AG04450 (cell line): ENCODE data around the gene MBD2. TPM values are rescaled to one million over a fixed set of nuclear protein-coding genes. Genes with fewer than 3 reads are reported as not detected.

Experiments
- CTCF ChIA-PET: fragments of 300-600, 350-600 bp; formaldehyde crosslinking; extraction: SDS; loops from one replicate; lab custom pipeline; 2022; ENCODE audit warnings: antibody characterized with exemption, inconsistent platforms; lab: Charles Lee
- POLR2A ChIA-PET: fragments of 350-600 bp; formaldehyde crosslinking; extraction: SDS; loops from one replicate; lab custom pipeline; 2021; ENCODE audit warnings: antibody characterized with exemption, inconsistent platforms; lab: Yijun Ruan, JAX
- DNase-seq: peaks from one replicate; pipeline ENCODE4 v3.0.0-alpha.2; 2011; ENCODE audit warnings: low read depth, low spot score
- H3K27ac ChIP-seq: one replicate; pipeline ENCODE4 v1.5.1; 2012; ENCODE audit warnings: low read depth, low read length, control low read depth
- H3K27me3 ChIP-seq: one replicate; pipeline ENCODE4 v1.6.0; 2012; ENCODE audit warnings: low read length; ENCODE audit not compliant: control insufficient read depth, insufficient read depth
- H3K4me3 ChIP-seq: 2 replicates; pipeline ENCODE4 v1.5.1; 2011; ENCODE audit warnings: mild to moderate bottlenecking, low read depth, low read length, control low read depth
- H3K9me3 ChIP-seq: 2 replicates; pipeline ENCODE4 v1.5.1; 2012; ENCODE audit warnings: low read length; ENCODE audit not compliant: control insufficient read depth, insufficient read depth
- CTCF ChIP-seq: IDR thresholded peaks from 2 replicates; pipeline ENCODE4 v1.5.1; 2011; ENCODE audit warnings: low read depth, low read length, control low read depth, inconsistent platforms
- polyA plus RNA-seq: library from polyadenylated mRNA; depleted of rRNA; stranded (reverse); fragments of >200 nt; gene quantifications from 2 replicates; pipeline ENCODE4 v1.2.3, GENCODE V29; 2011

The MBD2 gene
- polyA plus RNA-seq, 1 experiment, result 30.6 TPM

- Histone ChIP-seq H3K27ac (no peak overlapping the region), H3K27me3 (no peaks in the 10 kb centered on the region), H3K9me3 (no peaks in the 10 kb centered on the region), H3K4me3 (no peak overlapping the region)
- TF ChIP-seq CTCF, result no peak
- no peak for DNase-seq
- POLR2A ChIA-PET, result no interaction called here
- CTCF ChIA-PET, result no interaction called here
Observed at GRCh38 chr18:54204883-54205282, 19.6 kb downstream of the MBD2 start.

GRCh38 chr18:54203914-54204313 is 20.6 kb downstream of the MBD2 start:
- CTCF ChIA-PET, result interaction anchor here (1.0 kb wide), 1 partner anchor 11 kb away, joined by 5 read pairs; no protein-coding TSS in a partner anchor
- no peak for DNase-seq
- POLR2A ChIA-PET, result no interaction called here
- H3K27ac ChIP-seq, result no peak overlapping the region
- no peaks in the 10 kb centered on the region for H3K9me3 ChIP-seq
- no peaks in the 10 kb centered on the region for H3K27me3 ChIP-seq
- H3K4me3 ChIP-seq, result no peak overlapping the region
- TF ChIP-seq CTCF, result no peak

GRCh38 chr18:54202851-54203250 is 21.6 kb downstream of the MBD2 start:
- ChIA-PET POLR2A (no interaction called here), CTCF (no interaction called here)
- H3K27me3 ChIP-seq, result no peaks in the 10 kb centered on the region
- DNase-seq, result no peak
- TF ChIP-seq CTCF, result no peak
- no peak overlapping the region for H3K4me3 ChIP-seq
- no peaks in the 10 kb centered on the region for H3K9me3 ChIP-seq
- H3K27ac ChIP-seq, result no peak overlapping the region

- Histone ChIP-seq H3K27ac (no peak overlapping the region), H3K27me3 (no peaks in the 10 kb centered on the region), H3K9me3 (no peaks in the 10 kb centered on the region), H3K4me3 (no peak overlapping the region)
- CTCF ChIA-PET, result no interaction called here
- no peak for DNase-seq
- TF ChIP-seq CTCF, result no peak
- POLR2A ChIA-PET, result no interaction called here
Observed at GRCh38 chr18:54197747-54198411, 26.6 kb downstream of the MBD2 start.

GRCh38 chr18:54193786-54194185 is 30.7 kb downstream of the MBD2 start:
- ChIA-PET CTCF (no interaction called here), POLR2A (no interaction called here)
- TF ChIP-seq CTCF, result no peak
- no peaks in the 10 kb centered on the region for H3K9me3 ChIP-seq
- H3K4me3 ChIP-seq, result no peak overlapping the region
- DNase-seq, result no peak
- H3K27me3 ChIP-seq, result no peaks in the 10 kb centered on the region
- H3K27ac ChIP-seq, result no peak overlapping the region
